Measurements from ENCODE around the gene HEG1.

Gene HEG1

GRCh38 chr3:124920718-124921117 lies 135.1 kb downstream of the HEG1 start:
- TF ChIP-seq, protein P1, sequence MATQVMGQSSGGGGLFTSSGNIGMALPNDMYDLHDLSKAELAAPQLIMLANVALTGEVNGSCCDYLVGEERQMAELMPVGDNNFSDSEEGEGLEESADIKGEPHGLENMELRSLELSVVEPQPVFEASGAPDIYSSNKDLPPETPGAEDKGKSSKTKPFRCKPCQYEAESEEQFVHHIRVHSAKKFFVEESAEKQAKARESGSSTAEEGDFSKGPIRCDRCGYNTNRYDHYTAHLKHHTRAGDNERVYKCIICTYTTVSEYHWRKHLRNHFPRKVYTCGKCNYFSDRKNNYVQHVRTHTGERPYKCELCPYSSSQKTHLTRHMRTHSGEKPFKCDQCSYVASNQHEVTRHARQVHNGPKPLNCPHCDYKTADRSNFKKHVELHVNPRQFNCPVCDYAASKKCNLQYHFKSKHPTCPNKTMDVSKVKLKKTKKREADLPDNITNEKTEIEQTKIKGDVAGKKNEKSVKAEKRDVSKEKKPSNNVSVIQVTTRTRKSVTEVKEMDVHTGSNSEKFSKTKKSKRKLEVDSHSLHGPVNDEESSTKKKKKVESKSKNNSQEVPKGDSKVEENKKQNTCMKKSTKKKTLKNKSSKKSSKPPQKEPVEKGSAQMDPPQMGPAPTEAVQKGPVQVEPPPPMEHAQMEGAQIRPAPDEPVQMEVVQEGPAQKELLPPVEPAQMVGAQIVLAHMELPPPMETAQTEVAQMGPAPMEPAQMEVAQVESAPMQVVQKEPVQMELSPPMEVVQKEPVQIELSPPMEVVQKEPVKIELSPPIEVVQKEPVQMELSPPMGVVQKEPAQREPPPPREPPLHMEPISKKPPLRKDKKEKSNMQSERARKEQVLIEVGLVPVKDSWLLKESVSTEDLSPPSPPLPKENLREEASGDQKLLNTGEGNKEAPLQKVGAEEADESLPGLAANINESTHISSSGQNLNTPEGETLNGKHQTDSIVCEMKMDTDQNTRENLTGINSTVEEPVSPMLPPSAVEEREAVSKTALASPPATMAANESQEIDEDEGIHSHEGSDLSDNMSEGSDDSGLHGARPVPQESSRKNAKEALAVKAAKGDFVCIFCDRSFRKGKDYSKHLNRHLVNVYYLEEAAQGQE (IDR thresholded peaks at IDR 0.05; ENCODE audit: low read depth): no peak
- TF ChIP-seq TEAD4 (IDR thresholded peaks at IDR 0.05) (no peak), EGR1 (IDR thresholded peaks at IDR 0.05) (no peak), RAD21 (IDR thresholded peaks at IDR 0.05; ENCODE audit: low read depth) (no peak), TAF1 (IDR thresholded peaks at IDR 0.05; ENCODE audit: low read depth) (no peak), CEBPB (IDR thresholded peaks at IDR 0.05) (no peak), CREB1 (IDR thresholded peaks at IDR 0.05; ENCODE audit: low read depth) (no peak), TCF12 (IDR thresholded peaks at IDR 0.05; ENCODE audit: low read depth) (no peak), NFIC (IDR thresholded peaks at IDR 0.05) (no peak), FOXM1 (IDR thresholded peaks at IDR 0.05; ENCODE audit: borderline replicate concordance, low read depth) (no peak)
- TF ChIP-seq, protein P2, sequence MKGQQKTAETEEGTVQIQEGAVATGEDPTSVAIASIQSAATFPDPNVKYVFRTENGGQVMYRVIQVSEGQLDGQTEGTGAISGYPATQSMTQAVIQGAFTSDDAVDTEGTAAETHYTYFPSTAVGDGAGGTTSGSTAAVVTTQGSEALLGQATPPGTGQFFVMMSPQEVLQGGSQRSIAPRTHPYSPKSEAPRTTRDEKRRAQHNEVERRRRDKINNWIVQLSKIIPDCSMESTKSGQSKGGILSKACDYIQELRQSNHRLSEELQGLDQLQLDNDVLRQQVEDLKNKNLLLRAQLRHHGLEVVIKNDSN (IDR thresholded peaks at IDR 0.05): no peak

DNA sequence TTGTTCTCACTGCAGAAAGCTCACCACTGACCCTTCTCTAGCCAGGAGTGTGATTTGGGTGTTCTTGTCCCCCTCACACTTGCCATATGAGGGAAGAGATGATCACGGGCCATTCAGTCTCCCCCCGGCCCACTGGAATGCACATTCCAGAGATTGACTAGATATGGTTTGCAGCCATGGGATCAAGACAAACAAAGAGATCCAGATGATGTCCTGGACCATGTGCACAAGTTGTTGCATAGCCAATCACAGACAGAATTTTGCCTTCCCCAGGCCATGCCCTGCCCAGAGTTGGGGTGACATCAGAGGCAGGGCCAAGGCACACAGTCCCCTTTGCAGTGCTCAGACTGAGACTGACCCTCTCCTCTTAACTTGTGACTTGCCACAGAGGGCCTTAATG lies 136.0 kb downstream of the HEG1 start:
- TF ChIP-seq ZBTB7A (IDR thresholded peaks at IDR 0.05; ENCODE audit: low read depth): no peak
- no peak for TF ChIP-seq TAF1 (IDR thresholded peaks at IDR 0.05; ENCODE audit: low read depth)
- TF ChIP-seq, protein P1 (IDR thresholded peaks at IDR 0.05; ENCODE audit: low read depth): no peak
- TF ChIP-seq, protein P2 (IDR thresholded peaks at IDR 0.05): no peak
- no peak for TF ChIP-seq TEAD4 (IDR thresholded peaks at IDR 0.05)
- no peak for TF ChIP-seq CREB1 (IDR thresholded peaks at IDR 0.05; ENCODE audit: low read depth)
- TF ChIP-seq NFIC (IDR thresholded peaks at IDR 0.05): no peak
- TF ChIP-seq FOXM1 (IDR thresholded peaks at IDR 0.05; ENCODE audit: borderline replicate concordance, low read depth): no peak
- TF ChIP-seq CEBPB (IDR thresholded peaks at IDR 0.05): no peak
- no peak for TF ChIP-seq EP300 (IDR thresholded peaks at IDR 0.05; ENCODE audit: borderline replicate concordance)
- no peak for TF ChIP-seq EGR1 (IDR thresholded peaks at IDR 0.05)
- no peak for TF ChIP-seq TCF12 (IDR thresholded peaks at IDR 0.05; ENCODE audit: low read depth)
- no peak for TF ChIP-seq YY1 (IDR thresholded peaks at IDR 0.05; ENCODE audit: low read depth)
- TF ChIP-seq RAD21 (IDR thresholded peaks at IDR 0.05; ENCODE audit: low read depth): no peak
- TF ChIP-seq, protein P3, sequence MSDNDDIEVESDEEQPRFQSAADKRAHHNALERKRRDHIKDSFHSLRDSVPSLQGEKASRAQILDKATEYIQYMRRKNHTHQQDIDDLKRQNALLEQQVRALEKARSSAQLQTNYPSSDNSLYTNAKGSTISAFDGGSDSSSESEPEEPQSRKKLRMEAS (IDR thresholded peaks at IDR 0.05): no peak

GRCh38 chr3:124918524-124918923 lies 137.3 kb downstream of the HEG1 start:
- TF ChIP-seq TEAD4 (IDR thresholded peaks at IDR 0.05): no peak
- no peak for TF ChIP-seq TCF12 (IDR thresholded peaks at IDR 0.05; ENCODE audit: low read depth)
- no peak for TF ChIP-seq CREB1 (IDR thresholded peaks at IDR 0.05; ENCODE audit: low read depth)
- no peak for TF ChIP-seq FOXM1 (IDR thresholded peaks at IDR 0.05; ENCODE audit: borderline replicate concordance, low read depth)
- no peak for TF ChIP-seq NFIC (IDR thresholded peaks at IDR 0.05)
- TF ChIP-seq, protein P1 (IDR thresholded peaks at IDR 0.05; ENCODE audit: low read depth): no peak

- TF ChIP-seq YY1 (IDR thresholded peaks at IDR 0.05; ENCODE audit: low read depth) (no peak), EP300 (IDR thresholded peaks at IDR 0.05; ENCODE audit: borderline replicate concordance) (no peak), RAD21 (IDR thresholded peaks at IDR 0.05; ENCODE audit: low read depth) (no peak)
Measured at GRCh38 chr3:124916837-124917409, 138.9 kb downstream of the HEG1 start.
